GF-D8 (cell line): ENCODE data around the gene SPINK6.

Experiments used
- DNase-seq: peaks from one replicate; lab custom pipeline; 2025; lab: John Stamatoyannopoulos, UW

SPINK6 gene

GRCh38 chr5:148224117-148224742 lies 21.4 kb downstream of the SPINK6 start:
- no peak for DNase-seq

GRCh38 chr5:148228392-148228984 lies 25.6 kb downstream of the SPINK6 start:
- DNase-seq, result no peak

- no peak for DNase-seq
Measured at GRCh38 chr5:148229840-148230239, 27.0 kb downstream of the SPINK6 start.

GRCh38 chr5:148230240-148230639 lies 27.4 kb downstream of the SPINK6 start:
- no peak for DNase-seq

- no peak for DNase-seq
Measured at GRCh38 chr5:148237785-148238417, 35.1 kb downstream of the SPINK6 start.

GRCh38 chr5:148238418-148238794 lies 35.6 kb downstream of the SPINK6 start, which contains the start of gene MARCOL:
Gene MARCOL (plus strand): TSS chr5:148238525. CDS start chr5:148238598, 73 bp downstream.
- DNase-seq, result no peak

GRCh38 chr5:148248894-148249293 lies 46.1 kb downstream of the SPINK6 start:
- DNase-seq, result no peak

- DNase-seq, result no peak
Measured at GRCh38 chr5:148255456-148255855, 52.6 kb downstream of the SPINK6 start.

GRCh38 chr5:148259288-148259687 lies 56.4 kb downstream of the SPINK6 start:
- no peak for DNase-seq

GRCh38 chr5:148261221-148261620 lies 58.4 kb downstream of the SPINK6 start:
- DNase-seq, result no peak
